Measurements from ENCODE around the gene SHB. TPM values are rescaled to one million over a fixed set of nuclear protein-coding genes. Genes with fewer than 3 reads are reported as not detected.
"Not testable (repeated sequence)": the region's sequence is repeated elsewhere in the genome, so short reads cannot be mapped to it uniquely, and the experiment has no call there.

SHB gene
- total and polyA plus RNA-seq, 2 of the 13 experiments (the other 11 are each of a cell fraction or from before 2014, with no cell fraction given): 19.4 to 20.7 TPM

DNA sequence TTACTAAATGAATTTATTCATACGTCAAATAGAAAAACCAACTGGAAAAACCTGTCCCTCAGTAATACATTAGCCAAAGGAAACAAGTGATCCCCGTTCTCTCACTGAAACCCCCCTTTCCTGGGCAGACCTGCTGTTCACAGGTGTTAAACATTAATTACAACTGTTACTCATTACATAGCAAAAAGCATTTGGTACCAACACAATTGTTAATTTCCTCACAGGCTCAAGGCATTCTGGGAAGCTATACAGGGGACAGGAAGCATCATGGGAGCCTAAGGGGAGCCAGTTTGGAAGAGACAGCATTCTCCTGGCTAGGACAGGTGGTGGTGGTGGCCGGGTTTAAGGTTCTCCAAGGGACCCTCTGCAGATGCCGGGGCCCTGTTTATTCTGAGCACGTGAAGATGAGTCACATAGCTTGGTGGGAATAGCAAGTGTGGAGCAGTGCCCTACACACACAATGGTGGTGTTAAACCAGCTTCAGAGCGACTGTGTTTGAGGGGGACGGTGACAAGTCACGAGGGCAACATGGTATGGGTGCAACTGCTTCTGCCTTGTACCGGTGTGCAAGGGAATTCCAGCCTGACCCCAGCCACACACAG, 102.5 kb downstream of the SHB start (continued):
- TF ChIP-seq TGIF2 (CRISPR knock-in tag; IDR thresholded peaks at IDR 0.05) (0 out of 2 replicates have a peak, but pooled peaks have one; percentile 25), SAP130 (CRISPR knock-in tag; IDR thresholded peaks at IDR 0.05; ENCODE audit: low read depth) (peak; percentile 33; the same call in 1 of the 2 replicates)
- TF ChIP-seq, protein P1, sequence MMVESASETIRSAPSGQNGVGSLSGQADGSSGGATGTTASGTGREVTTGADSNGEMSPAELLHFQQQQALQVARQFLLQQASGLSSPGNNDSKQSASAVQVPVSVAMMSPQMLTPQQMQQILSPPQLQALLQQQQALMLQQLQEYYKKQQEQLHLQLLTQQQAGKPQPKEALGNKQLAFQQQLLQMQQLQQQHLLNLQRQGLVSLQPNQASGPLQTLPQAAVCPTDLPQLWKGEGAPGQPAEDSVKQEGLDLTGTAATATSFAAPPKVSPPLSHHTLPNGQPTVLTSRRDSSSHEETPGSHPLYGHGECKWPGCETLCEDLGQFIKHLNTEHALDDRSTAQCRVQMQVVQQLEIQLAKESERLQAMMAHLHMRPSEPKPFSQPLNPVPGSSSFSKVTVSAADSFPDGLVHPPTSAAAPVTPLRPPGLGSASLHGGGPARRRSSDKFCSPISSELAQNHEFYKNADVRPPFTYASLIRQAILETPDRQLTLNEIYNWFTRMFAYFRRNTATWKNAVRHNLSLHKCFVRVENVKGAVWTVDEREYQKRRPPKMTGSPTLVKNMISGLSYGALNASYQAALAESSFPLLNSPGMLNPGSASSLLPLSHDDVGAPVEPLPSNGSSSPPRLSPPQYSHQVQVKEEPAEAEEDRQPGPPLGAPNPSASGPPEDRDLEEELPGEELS (CRISPR knock-in tag; IDR thresholded peaks at IDR 0.05): peak; percentile 13; the same call in 1 of the 2 replicates
- TF ChIP-seq, protein P2, sequence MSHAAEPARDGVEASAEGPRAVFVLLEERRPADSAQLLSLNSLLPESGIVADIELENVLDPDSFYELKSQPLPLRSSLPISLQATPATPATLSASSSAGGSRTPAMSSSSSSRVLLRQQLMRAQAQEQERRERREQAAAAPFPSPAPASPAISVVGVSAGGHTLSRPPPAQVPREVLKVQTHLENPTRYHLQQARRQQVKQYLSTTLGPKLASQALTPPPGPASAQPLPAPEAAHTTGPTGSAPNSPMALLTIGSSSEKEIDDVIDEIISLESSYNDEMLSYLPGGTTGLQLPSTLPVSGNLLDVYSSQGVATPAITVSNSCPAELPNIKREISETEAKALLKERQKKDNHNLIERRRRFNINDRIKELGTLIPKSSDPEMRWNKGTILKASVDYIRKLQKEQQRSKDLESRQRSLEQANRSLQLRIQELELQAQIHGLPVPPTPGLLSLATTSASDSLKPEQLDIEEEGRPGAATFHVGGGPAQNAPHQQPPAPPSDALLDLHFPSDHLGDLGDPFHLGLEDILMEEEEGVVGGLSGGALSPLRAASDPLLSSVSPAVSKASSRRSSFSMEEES (CRISPR knock-in tag; IDR thresholded peaks at IDR 0.05): peak; percentile 89; the same call in 1 of the 2 replicates

DNA sequence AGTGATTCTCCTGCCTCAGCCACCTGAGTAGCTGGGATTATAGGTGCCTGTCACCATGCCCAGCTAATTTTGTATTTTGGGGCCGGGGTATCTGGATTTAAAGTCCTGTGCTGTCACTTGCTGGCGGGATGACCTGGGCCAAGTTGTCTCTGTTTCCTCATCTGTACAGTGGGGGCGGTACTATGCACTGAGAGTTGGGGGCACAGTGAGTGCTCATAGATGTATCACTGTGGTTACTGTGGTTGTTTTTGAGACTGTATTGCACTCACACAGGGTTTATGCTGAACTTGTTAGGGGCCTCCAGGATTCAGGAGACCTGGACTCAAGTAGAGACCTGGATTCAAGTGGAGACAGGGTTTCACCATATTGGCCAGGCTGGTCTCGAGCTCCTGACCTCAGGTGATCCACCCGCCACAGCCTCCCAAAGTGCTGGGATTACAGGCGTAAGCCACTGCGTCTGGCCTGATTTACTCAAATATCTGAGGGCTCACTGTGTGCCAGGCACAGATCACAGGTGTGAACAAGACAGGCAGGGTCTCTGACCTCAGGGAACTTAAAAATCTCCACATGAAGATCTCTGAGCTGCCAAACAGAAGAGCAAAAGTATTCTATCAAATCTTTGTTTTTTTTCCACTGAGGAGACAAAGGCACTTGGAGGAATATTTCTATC, 103.2 kb downstream of the SHB start:
- peak overlapping the region; percentile 58; the same call in 1 of the 2 replicates for H3K4me2 ChIP-seq (ENCODE audit: low read depth, low read length)
- peaks cover 14 to 59% of the 10 kb centered on the region in 2 experiments for H3K36me3 ChIP-seq (replicated peaks in 1 of 2; ENCODE audit: control insufficient read depth in 1 of 2, insufficient read depth in 2 of 2, low read length in 2 of 2)
- peak; percentile 29 for DNase-seq (ENCODE audit: low spot score)
- POLR2A ChIA-PET: interaction anchor here (1.2 to 2.3 kb wide), 4 partner anchors 43 to 82 kb away, joined by 5 to 11 read pairs (median 8); no protein-coding TSS in a partner anchor
- H3K4me3 ChIP-seq (replicated peaks in 1 of 3; ENCODE audit: insufficient read depth in 1 of 3, low read depth in 2 of 3, low read length in 3 of 3); H2AFZ ChIP-seq (ENCODE audit: low read length); H3K9me3 ChIP-seq (ENCODE audit: low read length); CTCF ChIA-PET (ENCODE audit: low intra/inter-chr PET ratio, low total read pairs); BruUV-seq (replicated peaks); H3K27me3 ChIP-seq (ENCODE audit: control insufficient read depth in 1 of 2, insufficient read depth in 2 of 2, low read length in 2 of 2); FAIRE-seq; ATAC-seq; in situ Hi-C loops (cut with HindIII; ENCODE audit: extremely low pct_ligation_motif_present, low pct_unique_long_range_greater_than_20kb): not testable (repeated sequence)
- peaks cover 94% of the 10 kb centered on the region for H3K4me1 ChIP-seq (ENCODE audit: insufficient read depth, low read length)
- H3K27ac ChIP-seq (ENCODE audit: extremely low read length, insufficient read depth, low read length): peak overlapping the region; percentile 65
- WGBS (ENCODE audit: low lambda C conversion rate): 85% methylated on average over 5 of the region's 7 CpGs
- H3K79me2 ChIP-seq (ENCODE audit: insufficient read depth, low read length): peaks cover 21% of the 10 kb centered on the region
- intact Hi-C loops (cut with micrococcal nuclease; ENCODE audit: unreplicated experiment): loop anchor here (2.0 to 5.0 kb wide), 4 partner anchors 41 to 97 kb away; no protein-coding TSS in a partner anchor
- H3K9ac ChIP-seq (ENCODE audit: insufficient read depth, low read depth, low read length): peak overlapping the region; percentile 38
- 0 out of 2 replicates have a peak, but pooled peaks have one; percentile 15 for TF ChIP-seq RARA (CRISPR knock-in tag; IDR thresholded peaks at IDR 0.05)
- H4K20me1 ChIP-seq (ENCODE audit: insufficient read depth, low read length): peaks cover 62% of the 10 kb centered on the region

Data from HepG2 (cell line).